HUES64 (cell line): Measurements from ENCODE around the gene UBASH3B.

Experiments
- H3K27ac ChIP-seq: 2 replicates; pipeline ENCODE4 v1.7.0; 2013; ENCODE audit warnings: low read depth, low read length, inconsistent platforms
- H3K27me3 ChIP-seq: 2 replicates; pipeline ENCODE4 v1.6.1; 2013; ENCODE audit warnings: mild to moderate bottlenecking, low read length; ENCODE audit not compliant: insufficient read depth
- H3K36me3 ChIP-seq: 2 replicates; pipeline ENCODE4 v1.6.1; 2013; ENCODE audit warnings: mild to moderate bottlenecking, low read length; ENCODE audit not compliant: insufficient read depth
- H3K4me1 ChIP-seq: 2 replicates; pipeline ENCODE4 v1.6.1; 2013; ENCODE audit warnings: mild to moderate bottlenecking, low read length, moderate library complexity; ENCODE audit not compliant: insufficient read depth
- H3K4me3 ChIP-seq: 2 replicates; pipeline ENCODE4 v1.5.1; 2013; ENCODE audit warnings: mild to moderate bottlenecking, low read length, moderate library complexity
- H3K9ac ChIP-seq: 2 replicates; pipeline ENCODE4 v1.6.1; 2013; ENCODE audit warnings: mild to moderate bottlenecking, low read depth, low read length
- H3K9me3 ChIP-seq: 2 replicates; pipeline ENCODE4 v1.6.1; 2013; ENCODE audit warnings: low read depth, low read length; ENCODE audit not compliant: insufficient read depth
- WGBS: fragments of 150-250, 120-280 bp; methylation state at CpG from one replicate; pipeline ENCODE4 v1.1.7; 2013; ENCODE audit warnings: missing lambda C conversion rate; 5-methylcytosine and 5-hydroxymethylcytosine counted together

UBASH3B gene

GRCh38 chr11:122758974-122759373, 103.5 kb downstream of the UBASH3B start:
- Histone ChIP-seq H3K27me3 (no peaks in the 10 kb centered on the region), H3K4me1 (no peaks in the 10 kb centered on the region), H3K4me3 (no peak overlapping the region), H3K9ac (no peak overlapping the region), H3K36me3 (no peaks in the 10 kb centered on the region), H3K9me3 (no peaks in the 10 kb centered on the region), H3K27ac (no peak overlapping the region)
- 88% methylated on average over 5 of the region's 5 CpGs for WGBS

- no peaks in the 10 kb centered on the region for H3K4me1 ChIP-seq
- no peak overlapping the region for H3K9ac ChIP-seq
- no peak overlapping the region for H3K27ac ChIP-seq
- no peaks in the 10 kb centered on the region for H3K36me3 ChIP-seq
- 78% methylated on average over 2 of the region's 2 CpGs for WGBS
- no peaks in the 10 kb centered on the region for H3K27me3 ChIP-seq
- no peak overlapping the region for H3K4me3 ChIP-seq
- no peaks in the 10 kb centered on the region for H3K9me3 ChIP-seq
Observed at GRCh38 chr11:122763108-122763507, 107.6 kb downstream of the UBASH3B start.

GRCh38 chr11:122764371-122765090, 109.0 kb downstream of the UBASH3B start:
- Histone ChIP-seq H3K27me3 (no peaks in the 10 kb centered on the region), H3K27ac (no peak overlapping the region), H3K4me3 (no peak overlapping the region), H3K4me1 (no peaks in the 10 kb centered on the region), H3K9me3 (no peaks in the 10 kb centered on the region), H3K9ac (no peak overlapping the region), H3K36me3 (no peaks in the 10 kb centered on the region)
- 95% methylated on average over 7 of the region's 7 CpGs for WGBS

GRCh38 chr11:122765487-122766131, 110.1 kb downstream of the UBASH3B start:
- no peaks in the 10 kb centered on the region for H3K27me3 ChIP-seq
- no peak overlapping the region for H3K4me3 ChIP-seq
- H3K4me1 ChIP-seq = no peaks in the 10 kb centered on the region
- no peaks in the 10 kb centered on the region for H3K9me3 ChIP-seq
- H3K9ac ChIP-seq = no peak overlapping the region
- no peaks in the 10 kb centered on the region for H3K36me3 ChIP-seq
- no peak overlapping the region for H3K27ac ChIP-seq
- 94% methylated on average over 4 of the region's 4 CpGs for WGBS

- no peak overlapping the region for H3K27ac ChIP-seq
- H3K4me1 ChIP-seq = no peaks in the 10 kb centered on the region
Observed at GRCh38 chr11:122769126-122769780, 113.7 kb downstream of the UBASH3B start.

GRCh38 chr11:122772945-122773344, 117.4 kb downstream of the UBASH3B start:
- Histone ChIP-seq H3K9ac (no peak overlapping the region), H3K4me1 (no peaks in the 10 kb centered on the region)
- WGBS = 81% methylated on average over 7 of the region's 7 CpGs

More at GRCh38 chr11:122769126-122769780, 113.7 kb downstream of the UBASH3B start:
- Histone ChIP-seq H3K9me3 (no peaks in the 10 kb centered on the region), H3K4me3 (no peak overlapping the region), H3K27me3 (no peaks in the 10 kb centered on the region), H3K36me3 (no peaks in the 10 kb centered on the region), H3K9ac (no peak overlapping the region)
- 88% methylated on average over 4 of the region's 4 CpGs for WGBS

GRCh38 chr11:122773781-122774266, 118.3 kb downstream of the UBASH3B start:
- H3K36me3 ChIP-seq = no peaks in the 10 kb centered on the region

More at GRCh38 chr11:122772945-122773344, 117.4 kb downstream of the UBASH3B start:
- H3K27me3 ChIP-seq = no peaks in the 10 kb centered on the region
- H3K36me3 ChIP-seq = no peaks in the 10 kb centered on the region
- H3K4me3 ChIP-seq = no peak overlapping the region
- no peak overlapping the region for H3K27ac ChIP-seq
- H3K9me3 ChIP-seq = no peaks in the 10 kb centered on the region

GRCh38 chr11:122775675-122776271, 120.3 kb downstream of the UBASH3B start:
- H3K27me3 ChIP-seq = no peaks in the 10 kb centered on the region
- no peak overlapping the region for H3K27ac ChIP-seq
- no peak overlapping the region for H3K4me3 ChIP-seq
- H3K9ac ChIP-seq = no peak overlapping the region
- H3K9me3 ChIP-seq = no peaks in the 10 kb centered on the region
- H3K4me1 ChIP-seq = no peaks in the 10 kb centered on the region
- no peaks in the 10 kb centered on the region for H3K36me3 ChIP-seq
- WGBS = 94% methylated on average over 2 of the region's 3 CpGs

More at GRCh38 chr11:122773781-122774266, 118.3 kb downstream of the UBASH3B start:
- Histone ChIP-seq H3K27ac (no peak overlapping the region), H3K4me3 (no peak overlapping the region), H3K9ac (no peak overlapping the region), H3K9me3 (no peaks in the 10 kb centered on the region), H3K27me3 (no peaks in the 10 kb centered on the region), H3K4me1 (no peaks in the 10 kb centered on the region)
- WGBS = 89% methylated on average over 7 of the region's 8 CpGs

- H3K4me1 ChIP-seq = no peaks in the 10 kb centered on the region
- no peaks in the 10 kb centered on the region for H3K9me3 ChIP-seq
- H3K27me3 ChIP-seq = no peaks in the 10 kb centered on the region
- H3K36me3 ChIP-seq = no peaks in the 10 kb centered on the region
- no peak overlapping the region for H3K27ac ChIP-seq
- 98% methylated on average over 4 of the region's 4 CpGs for WGBS
- no peak overlapping the region for H3K4me3 ChIP-seq
- H3K9ac ChIP-seq = no peak overlapping the region
Observed at GRCh38 chr11:122776546-122776945, 121.0 kb downstream of the UBASH3B start.

- 95% methylated on average over 2 of the region's 3 CpGs for WGBS
- no peak overlapping the region for H3K9ac ChIP-seq
- H3K4me3 ChIP-seq = no peak overlapping the region
- no peaks in the 10 kb centered on the region for H3K27me3 ChIP-seq
- H3K36me3 ChIP-seq = no peaks in the 10 kb centered on the region
- H3K4me1 ChIP-seq = no peaks in the 10 kb centered on the region
- no peaks in the 10 kb centered on the region for H3K9me3 ChIP-seq
- H3K27ac ChIP-seq = no peak overlapping the region
Observed at GRCh38 chr11:122777343-122777742, 121.8 kb downstream of the UBASH3B start.

- Histone ChIP-seq H3K4me1 (no peaks in the 10 kb centered on the region), H3K27ac (no peak overlapping the region)
Observed at GRCh38 chr11:122778148-122778547, 122.6 kb downstream of the UBASH3B start.

More at GRCh38 chr11:122778148-122778547, 122.6 kb downstream of the UBASH3B start:
- H3K9ac ChIP-seq = no peak overlapping the region
- H3K36me3 ChIP-seq = no peaks in the 10 kb centered on the region
- H3K4me3 ChIP-seq = no peak overlapping the region
- no peaks in the 10 kb centered on the region for H3K9me3 ChIP-seq
- WGBS = 86% methylated on average over 2 of the region's 2 CpGs
- no peaks in the 10 kb centered on the region for H3K27me3 ChIP-seq
